HepG2 (cell line): ENCODE results near the gene ACAD8. TPM values are rescaled to one million over a fixed set of nuclear protein-coding genes. Genes with fewer than 3 reads are reported as not detected.

Source experiments
- CREB3 ChIP-seq: sonication (generic); formaldehyde crosslinking; IDR thresholded peaks from 2 replicates; pipeline ENCODE4 v1.5.0; 2020; ENCODE audit warnings: missing genetic modification reagents
- CTCF ChIP-seq: sonication (generic); formaldehyde crosslinking; IDR thresholded peaks from 2 replicates; pipeline ENCODE4 v1.5.0; 2020; ENCODE audit warnings: mild to moderate bottlenecking, missing genetic modification reagents, moderate library complexity
- HBP1 ChIP-seq: IDR thresholded peaks from 2 replicates; pipeline ENCODE4 v1.6.1; 2016; ENCODE audit warnings: low read depth, control low read depth
- ISL2 ChIP-seq: sonication (generic); formaldehyde crosslinking; IDR thresholded peaks from 2 replicates; pipeline ENCODE4 v1.5.0; 2020; ENCODE audit warnings: missing genetic modification reagents
- KDM1A ChIP-seq: IDR thresholded peaks from 2 replicates; pipeline ENCODE4 v1.6.1; 2016; ENCODE audit warnings: missing compliant biosample characterization
- KLF16 ChIP-seq, 2 experiments: sonication (generic) in 1 of 2; formaldehyde crosslinking in 1 of 2; IDR thresholded peaks; 2 replicates each; pipeline versions ENCODE4 v1.6.1 to v1.8.0; 2016 to 2023; ENCODE audit warnings: missing genetic modification reagents in 2 of 2, missing compliant biosample characterization in 1 of 2
- MAX ChIP-seq: IDR thresholded peaks from 2 replicates; pipeline ENCODE4 v1.6.1; 2012; ENCODE audit warnings: inconsistent platforms
- MED1 ChIP-seq: sonication (generic); formaldehyde crosslinking; IDR thresholded peaks from 2 replicates; pipeline ENCODE4 v1.4.0; 2020; ENCODE audit warnings: missing genetic modification reagents
- NCOA1 ChIP-seq: sonication (generic); formaldehyde crosslinking; IDR thresholded peaks from 2 replicates; pipeline ENCODE4 v1.9.0; 2021; ENCODE audit warnings: missing genetic modification reagents
- NR1H2 ChIP-seq: sonication (generic); formaldehyde crosslinking; IDR thresholded peaks from 2 replicates; pipeline ENCODE4 v1.8.1; 2022; ENCODE audit warnings: low read depth, missing genetic modification reagents, borderline replicate concordance
- PHB2 ChIP-seq: fragments of 450-650 bp; IDR thresholded peaks from 2 replicates; pipeline ENCODE4 v1.6.1; 2018; ENCODE audit not compliant: partially characterized antibody
- PHF20 ChIP-seq: sonication (generic); formaldehyde crosslinking; IDR thresholded peaks from 2 replicates; pipeline ENCODE4 v1.5.0; 2020; ENCODE audit warnings: mild to moderate bottlenecking, missing genetic modification reagents
- PITX1 ChIP-seq: sonication (generic); formaldehyde crosslinking; IDR thresholded peaks from 2 replicates; pipeline ENCODE4 v1.5.1; 2020; ENCODE audit warnings: mild to moderate bottlenecking, missing genetic modification reagents
- SKIL ChIP-seq: sonication (generic); formaldehyde crosslinking; IDR thresholded peaks from 2 replicates; pipeline ENCODE4 v1.8.0; 2022; ENCODE audit warnings: missing genetic modification reagents, mild to moderate bottlenecking, moderate library complexity, borderline replicate concordance
- STAG1 ChIP-seq: sonication (generic); formaldehyde crosslinking; IDR thresholded peaks from 2 replicates; pipeline ENCODE4 v1.4.0; 2020; ENCODE audit warnings: missing genetic modification reagents
- ZKSCAN8 ChIP-seq: IDR thresholded peaks from 2 replicates; pipeline ENCODE4 v1.6.1; 2016; ENCODE audit warnings: borderline replicate concordance, missing genetic modification reagents, missing compliant biosample characterization
- ZMAT3 ChIP-seq: sonication (generic); formaldehyde crosslinking; conservative IDR thresholded peaks from 2 replicates; pipeline ENCODE4 v1.7.0; 2021; ENCODE audit warnings: missing genetic modification reagents
- ZNF335 ChIP-seq: sonication (generic); formaldehyde crosslinking; IDR thresholded peaks from 2 replicates; pipeline ENCODE4 v1.4.0; 2020; ENCODE audit warnings: missing genetic modification reagents
- ZNF367 ChIP-seq: sonication (generic); formaldehyde crosslinking; IDR thresholded peaks from 2 replicates; pipeline ENCODE4 v1.4.0; 2020; ENCODE audit warnings: missing genetic modification reagents, borderline replicate concordance
- ZNF605 ChIP-seq: sonication (generic); formaldehyde crosslinking; IDR thresholded peaks from 2 replicates; pipeline ENCODE4 v1.8.0; 2022; ENCODE audit warnings: mild to moderate bottlenecking, missing genetic modification reagents
- ZNF784 ChIP-seq: sonication (generic); formaldehyde crosslinking; IDR thresholded peaks from 2 replicates; pipeline ENCODE4 v1.5.1; 2020; ENCODE audit warnings: missing genetic modification reagents, mild to moderate bottlenecking, borderline replicate concordance
- ZNF878 ChIP-seq: sonication (generic); formaldehyde crosslinking; IDR thresholded peaks from 2 replicates; pipeline ENCODE4 v1.8.1; 2023; ENCODE audit warnings: mild to moderate bottlenecking, missing genetic modification reagents, moderate library complexity
- polyA plus RNA-seq, 8 experiments: library from polyadenylated mRNA; depleted of rRNA in 3 of 8; stranded (reverse) in 7 of 8; unstranded in 1 of 8; fragments of >200 nt; fragmentation: Illumina TruSeq in 4 of 8; extraction: Trizol in 4 of 8; gene quantifications; 2 replicates each; pipeline versions ENCODE4 v1.2.1 to v1.2.3, GENCODE V29; 2011 to 2016; ENCODE audit warnings: low read depth in 4 of 8, missing spikeins in 1 of 8, mixed read lengths in 1 of 8; ENCODE audit not compliant: insufficient read depth in 1 of 8
- total RNA-seq, 5 experiments: library from RNA; depleted of rRNA; stranded (reverse); fragments of >200 nt; fragmentation: Illumina TruSeq; extraction: Trizol; gene quantifications; 2 replicates each; pipeline ENCODE4 v1.2.3, GENCODE V29; 2016; ENCODE audit warnings: low read depth in 1 of 5

The ACAD8 gene
- total and polyA plus RNA-seq, 2 of the 13 experiments (the other 11 are each of a cell fraction or from before 2014, with no cell fraction given), result 13.5 to 20.3 TPM

- TF ChIP-seq CTCF, result no peak
- TF ChIP-seq PHB2, result no peak
- TF ChIP-seq ZNF784 (CRISPR knock-in tag), result no peak
- TF ChIP-seq NR1H2 (CRISPR knock-in tag), result no peak
- no peak for TF ChIP-seq CREB3
- TF ChIP-seq HBP1 (CRISPR knock-in tag), result no peak
- TF ChIP-seq ZNF605 (CRISPR knock-in tag), result no peak
- no peak for TF ChIP-seq ISL2 (CRISPR knock-in tag)
- peak; percentile 89 for TF ChIP-seq MAX
- TF ChIP-seq MED1 (CRISPR knock-in tag), result peak; percentile 40; the same call in 1 of the 2 replicates
- TF ChIP-seq KLF16 (CRISPR knock-in tag; IDR thresholded peaks at IDR 0.05), result peak in 1 of 2 experiments; percentile 60; a peak in 1 of 4 replicates
- TF ChIP-seq PHF20 (CRISPR knock-in tag), result no peak
- TF ChIP-seq PITX1 (CRISPR knock-in tag), result peak; percentile 54
- no peak for TF ChIP-seq SKIL
- no peak for TF ChIP-seq NCOA1 (CRISPR knock-in tag)
- 0 out of 2 replicates have a peak, but pooled peaks have one; percentile 34 for TF ChIP-seq ZNF335 (CRISPR knock-in tag)
- TF ChIP-seq ZNF878 (CRISPR knock-in tag), result 0 out of 2 replicates have a peak, but pooled peaks have one; percentile 57
- TF ChIP-seq ZKSCAN8 (CRISPR knock-in tag), result no peak
- TF ChIP-seq KDM1A (CRISPR knock-in tag), result no peak
- TF ChIP-seq ZNF367 (CRISPR knock-in tag), result no peak
- TF ChIP-seq STAG1 (CRISPR knock-in tag), result no peak
- 0 out of 2 replicates have a peak, but pooled peaks have one; percentile 49 for TF ChIP-seq ZMAT3 (CRISPR knock-in tag)
Measured at GRCh38 chr11:134272381-134273316, 19.3 kb downstream of the ACAD8 start (continued).
